Activated CD8-positive, alpha-beta memory T cell treated with anti-CD3 and anti-CD28 coated beads for 36 hours (primary cell): ENCODE data around the gene CPEB3. TPM values are rescaled to one million over a fixed set of nuclear protein-coding genes. Genes with fewer than 3 reads are reported as not detected.
"Not testable (repeated sequence)": the region's sequence is repeated elsewhere in the genome, so short reads cannot be mapped to it uniquely, and the experiment has no call there.

ENCODE experiments used
- CTCF ChIA-PET: fragments of 350-600 bp; sonication (Branson Sonifier 250); formaldehyde crosslinking; loops from one replicate; lab custom pipeline; 2021; ENCODE audit warnings: antibody characterized with exemption; lab: Charles Lee
- POLR2A ChIA-PET: fragments of 350-600 bp; sonication (Branson Sonifier 250); formaldehyde crosslinking; loops from one replicate; lab custom pipeline; 2021; ENCODE audit warnings: antibody characterized with exemption; lab: Charles Lee
- total RNA-seq, 2 experiments: library from RNA; stranded (reverse); gene quantifications; one replicate each; pipeline ENCODE4 v1.2.3, GENCODE V29; 2021

The CPEB3 gene
- total RNA-seq, 2 experiments from 2014 or later: 1.8 to 2.1 TPM

DNA sequence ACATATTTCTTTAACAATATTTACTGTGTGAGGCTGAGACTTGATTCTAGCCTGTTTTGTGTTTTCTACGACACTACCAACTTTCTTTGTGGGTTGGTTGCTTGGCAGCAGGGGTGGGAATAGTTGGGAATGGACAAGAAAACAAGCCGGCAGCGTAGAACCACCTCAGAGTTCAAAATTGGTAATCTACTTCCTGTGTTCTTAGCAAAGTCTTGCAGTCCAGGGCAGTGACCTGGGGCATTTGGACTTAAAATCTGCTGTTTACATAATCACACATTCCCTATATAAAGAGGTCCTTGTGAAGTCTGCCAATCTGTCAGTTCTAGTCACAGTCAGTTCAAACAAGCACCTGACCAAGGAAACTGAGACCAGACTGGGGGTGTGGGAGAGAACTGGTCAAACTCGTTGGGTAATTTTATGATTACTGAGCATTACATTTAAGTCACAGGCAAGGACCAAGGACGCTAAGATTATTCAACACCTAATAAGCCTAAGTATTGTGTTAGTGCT is 167.9 kb downstream of the CPEB3 start:
- ChIA-PET POLR2A (no interaction called here), CTCF (no interaction called here)

DNA sequence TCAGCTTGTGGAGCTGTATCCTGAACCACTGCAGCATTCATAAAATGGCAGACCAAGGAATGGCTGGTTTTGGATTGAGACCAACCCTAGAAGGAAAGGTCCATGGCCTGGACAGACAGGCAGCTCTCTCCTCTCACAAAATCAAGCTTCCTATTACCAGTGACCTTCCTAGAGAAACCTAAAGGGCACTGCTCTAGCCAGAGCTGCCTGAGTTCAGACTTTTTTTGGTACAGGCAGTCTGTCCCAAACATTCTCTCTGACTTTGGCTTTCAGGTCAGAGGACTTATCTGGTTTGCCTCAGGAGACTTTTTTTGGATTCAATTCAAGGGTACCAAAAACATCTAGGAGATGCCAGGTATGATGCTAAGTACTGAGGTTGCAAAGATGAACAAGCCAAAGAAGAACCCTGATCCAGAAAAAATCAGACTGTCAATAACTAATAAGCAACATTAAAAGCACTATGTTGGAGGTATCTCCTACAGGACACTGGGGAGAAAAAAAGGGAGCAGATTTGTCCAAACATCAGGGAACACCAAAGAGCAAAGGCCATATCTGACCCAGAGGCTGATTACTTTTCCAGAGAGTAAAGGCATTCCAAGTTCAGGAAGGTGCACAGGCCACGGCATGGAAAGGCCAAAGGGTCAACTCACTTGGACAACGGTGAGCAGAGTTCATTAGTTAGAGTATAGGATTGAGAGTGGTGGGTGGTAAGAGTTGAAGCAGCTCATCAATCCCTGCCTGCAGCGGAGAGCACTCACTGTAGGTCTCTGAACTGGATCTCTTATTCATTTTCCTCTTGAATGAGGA is 169.0 kb downstream of the CPEB3 start:
- ChIA-PET CTCF (interaction anchor here (0.7 kb wide), 1 partner anchor 92 kb away, joined by 3 read pairs; no protein-coding TSS in a partner anchor), POLR2A (no interaction called here)

DNA sequence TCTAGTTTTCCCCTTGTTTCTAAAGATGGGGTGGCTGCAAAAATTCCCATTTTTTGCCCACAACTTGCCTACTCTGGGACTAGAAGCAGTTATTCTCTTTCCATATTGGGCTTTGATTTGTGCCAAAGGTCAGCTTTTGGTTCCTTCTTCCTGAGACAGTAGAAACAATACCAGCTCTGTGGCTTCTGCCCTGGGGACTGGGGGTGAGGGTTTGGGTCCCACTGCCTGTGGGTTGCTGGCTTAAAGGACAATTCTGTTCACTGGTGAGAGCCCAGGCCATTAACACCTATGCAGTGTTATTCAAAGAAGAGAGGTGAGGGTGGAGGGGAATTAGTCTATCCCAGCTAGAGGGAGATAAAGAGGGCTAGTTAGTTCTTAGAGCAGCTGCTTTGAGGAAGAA is 171.5 kb downstream of the CPEB3 start:
- CTCF ChIA-PET: no interaction called here
- POLR2A ChIA-PET: no interaction called here

DNA sequence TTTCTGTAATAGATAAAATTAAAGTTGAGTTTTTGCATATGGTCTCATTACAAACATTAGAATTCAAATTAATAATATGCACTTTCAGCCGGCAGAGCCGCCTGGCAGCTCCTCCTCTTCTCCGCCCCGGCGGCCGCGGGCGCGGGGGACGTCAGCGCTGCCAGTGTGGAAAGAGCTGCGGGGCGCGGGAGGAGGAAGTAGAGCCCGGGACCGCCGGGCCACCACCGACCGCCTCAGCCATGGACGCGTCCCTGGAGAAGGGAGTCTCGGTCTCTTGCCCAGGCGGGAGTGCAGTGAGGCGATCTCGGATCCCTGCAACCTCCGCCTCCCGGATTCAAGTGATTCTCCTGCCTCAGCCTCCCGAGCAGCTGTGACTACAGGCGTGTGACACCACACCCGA is 176.0 kb downstream of the CPEB3 start:
- POLR2A ChIA-PET, CTCF ChIA-PET: not testable (repeated sequence)

DNA sequence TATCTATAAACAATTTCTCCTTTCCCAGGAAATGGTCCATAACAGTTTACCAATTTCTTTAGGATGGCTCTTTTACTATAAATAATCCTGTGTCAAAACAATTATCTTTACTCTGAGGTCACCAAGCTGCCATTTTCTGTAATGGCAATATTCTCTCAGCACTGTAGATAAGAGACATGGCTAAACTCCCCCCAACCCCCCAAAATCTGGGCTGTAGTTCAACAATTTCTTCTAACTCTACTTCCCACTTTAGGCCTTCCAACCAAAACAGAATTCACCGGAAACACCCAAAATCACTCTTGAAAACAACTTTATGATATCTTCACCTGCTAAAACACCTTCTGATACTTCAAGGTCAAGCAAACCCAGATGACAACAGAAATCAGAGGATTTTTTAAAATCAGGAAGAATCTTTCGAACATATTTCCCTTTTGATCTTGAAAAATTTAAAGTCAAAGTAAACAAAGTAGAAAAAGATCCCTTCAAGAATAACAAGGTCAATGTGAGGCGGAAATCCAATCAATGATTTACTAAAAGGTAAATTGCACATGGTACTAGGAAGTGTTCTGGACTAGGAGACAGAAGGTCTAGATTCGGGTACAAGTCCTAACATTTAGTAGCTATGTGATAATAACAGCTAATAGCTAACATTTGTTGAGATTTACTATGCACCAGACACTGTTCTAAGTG is 176.8 kb downstream of the CPEB3 start:
- CTCF ChIA-PET: no interaction called here
- POLR2A ChIA-PET: no interaction called here

DNA sequence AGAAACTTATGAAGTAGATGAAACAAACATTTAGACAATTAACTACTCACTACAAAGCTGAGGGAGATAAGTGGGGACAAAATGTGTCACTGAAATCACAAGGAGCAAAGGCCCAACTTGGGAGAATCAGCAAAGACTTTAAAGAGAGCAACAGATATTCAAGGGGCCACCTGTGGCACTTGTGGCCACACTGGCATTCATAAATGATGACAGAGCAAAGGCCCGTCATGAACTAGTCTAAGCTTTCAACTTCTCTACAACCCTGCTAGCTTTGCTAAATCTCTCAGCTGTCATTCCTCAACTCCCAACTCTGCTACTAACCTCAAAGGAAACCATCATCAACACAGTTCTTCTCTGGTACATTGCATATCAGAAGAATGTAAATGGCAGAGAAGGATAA is 178.4 kb downstream of the CPEB3 start:
- ChIA-PET POLR2A (no interaction called here), CTCF (no interaction called here)

DNA sequence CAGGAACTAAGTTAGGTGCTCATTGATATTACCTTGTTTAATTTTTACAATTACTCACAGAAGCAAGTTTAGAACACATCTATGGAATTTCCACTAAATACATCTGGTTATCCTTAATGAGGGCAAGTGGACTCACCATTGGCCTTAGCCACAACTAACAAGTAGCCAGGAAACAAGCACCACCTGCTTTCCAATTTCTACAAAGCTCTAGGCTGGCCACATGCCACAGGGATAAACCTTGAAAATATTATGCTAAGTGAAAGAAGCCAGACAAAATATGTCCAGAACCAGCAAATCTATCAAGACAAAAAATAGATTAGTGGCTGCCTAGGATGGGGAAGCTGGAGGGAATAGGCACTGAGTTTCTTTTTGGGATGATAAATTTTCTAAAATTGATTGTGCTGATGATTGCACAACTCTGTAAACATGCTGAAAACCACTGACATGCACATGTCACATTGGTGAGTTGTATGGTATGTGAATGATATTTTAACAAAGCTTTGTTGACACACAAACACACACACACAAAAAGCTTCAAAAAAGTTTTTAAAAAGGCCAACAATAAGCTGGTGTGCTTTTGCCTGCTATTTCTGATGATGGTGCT is 179.4 kb downstream of the CPEB3 start:
- POLR2A ChIA-PET: no interaction called here
- CTCF ChIA-PET: interaction anchor here (0.7 kb wide), 1 partner anchor 148 kb away, joined by 5 read pairs; no protein-coding TSS in a partner anchor

DNA sequence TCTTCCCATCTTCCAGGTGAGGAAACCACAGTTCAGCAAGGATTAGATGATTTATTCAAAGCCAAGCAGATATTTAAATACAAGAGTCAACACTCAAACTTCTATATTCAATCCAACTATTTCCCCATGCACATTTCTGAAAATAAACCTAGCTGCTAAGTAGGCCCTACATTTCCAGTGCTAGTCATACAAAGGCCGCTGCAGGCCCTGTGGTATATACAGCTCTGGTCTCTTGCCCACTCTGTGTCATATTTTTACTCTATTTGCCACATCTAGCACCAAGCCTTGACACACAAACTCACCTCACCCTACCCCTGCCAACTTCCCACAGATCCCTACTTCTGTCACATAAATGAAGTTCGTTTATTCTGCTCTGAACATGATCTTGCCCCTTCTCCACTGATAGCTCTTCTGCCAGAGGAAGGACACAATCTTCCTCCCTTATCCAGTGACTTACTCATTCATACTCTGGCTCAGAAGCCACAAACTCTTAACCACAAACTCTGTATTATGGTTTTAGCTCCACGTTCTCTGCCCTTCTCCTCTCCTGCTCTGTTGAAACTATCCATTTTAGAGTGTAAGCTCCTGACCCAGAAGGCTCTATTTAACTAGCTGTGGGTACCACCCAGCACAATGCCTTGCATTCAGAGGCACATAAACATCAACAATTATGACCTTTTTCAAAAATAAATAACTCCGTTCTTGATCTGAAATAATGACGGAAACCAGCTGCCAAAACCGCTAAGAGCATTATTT is 180.7 kb downstream of the CPEB3 start:
- POLR2A ChIA-PET: no interaction called here
- CTCF ChIA-PET: no interaction called here

DNA sequence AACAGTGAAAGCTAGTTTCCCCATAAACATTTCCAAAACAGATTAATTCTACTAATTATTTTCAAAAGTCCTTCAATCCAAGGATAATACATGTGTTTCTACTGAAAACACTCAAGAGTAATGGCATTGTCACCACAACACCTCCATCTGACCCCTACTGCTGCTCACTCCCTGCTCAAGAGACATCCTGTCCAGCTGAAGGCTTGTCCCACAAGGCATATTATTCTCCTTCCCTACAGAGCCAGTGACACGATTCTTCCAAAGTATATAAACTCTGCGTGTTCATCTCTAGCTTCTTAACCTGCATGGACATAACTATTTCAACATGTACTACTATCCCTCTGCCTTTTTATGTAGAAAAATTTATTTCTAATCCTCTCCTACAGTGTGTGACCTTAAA is 182.1 kb downstream of the CPEB3 start:
- CTCF ChIA-PET: interaction anchor here (1.2 kb wide), 1 partner anchor 8 kb away, joined by 3 read pairs; no protein-coding TSS in a partner anchor

DNA sequence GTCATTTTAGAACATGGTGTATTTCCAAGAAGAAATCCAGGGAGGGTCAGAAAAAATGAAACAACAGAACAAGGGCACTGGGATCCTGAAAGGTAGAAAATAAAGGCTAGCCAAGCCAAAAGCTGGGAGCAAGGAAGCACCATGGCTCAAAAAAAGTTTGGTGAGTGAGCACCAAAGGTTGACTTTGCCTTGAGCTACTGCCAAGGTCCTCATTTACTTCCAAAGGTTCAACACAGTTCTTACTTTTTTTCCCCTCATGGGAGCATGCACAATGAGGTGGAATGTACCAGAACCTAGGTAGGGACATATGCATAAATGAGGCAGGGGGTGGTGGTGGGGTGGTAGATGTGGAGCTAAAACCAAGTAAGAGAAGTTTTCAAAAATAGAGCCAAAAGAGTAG is 182.8 kb downstream of the CPEB3 start:
- CTCF ChIA-PET: no interaction called here
- POLR2A ChIA-PET: no interaction called here

More for the DNA sequence above, 182.1 kb downstream of the CPEB3 start:
- POLR2A ChIA-PET: interaction anchor here (0.5 kb wide), 1 partner anchor 73 kb away, joined by 4 read pairs; no protein-coding TSS in a partner anchor

DNA sequence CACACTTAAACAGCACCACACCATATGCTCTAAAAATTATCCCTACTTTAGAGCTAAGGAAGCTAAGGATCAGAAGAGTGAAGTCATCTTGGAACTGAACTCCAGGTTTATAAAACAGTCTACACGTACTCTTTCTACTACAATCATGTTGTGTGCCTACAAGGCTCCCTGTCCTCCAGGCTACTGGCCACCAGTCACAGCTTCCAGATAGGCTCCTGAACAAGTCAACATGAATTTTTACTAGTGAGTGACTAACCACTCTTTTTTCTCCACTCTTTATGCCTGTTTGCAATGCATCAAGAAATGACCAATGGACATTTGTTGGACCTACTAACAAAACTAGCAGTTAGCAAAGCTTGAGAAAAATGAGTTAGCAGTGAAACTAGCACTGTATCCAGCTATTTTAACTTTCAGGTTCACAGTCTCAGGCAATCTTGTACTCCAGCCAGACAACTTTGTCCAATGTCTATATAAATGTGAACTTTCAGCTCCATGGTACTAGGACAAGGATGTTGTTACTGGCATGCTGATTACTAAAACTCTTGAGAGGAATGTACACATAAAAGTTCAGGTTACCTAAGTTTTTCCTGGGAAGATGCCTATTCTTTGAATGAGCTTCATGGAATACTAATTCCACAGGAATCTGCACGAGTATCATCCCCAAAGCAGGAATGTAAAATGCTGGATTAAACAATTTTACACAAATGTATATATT is 187.3 kb downstream of the CPEB3 start:
- CTCF ChIA-PET: no interaction called here
- POLR2A ChIA-PET: interaction anchor here (0.6 kb wide), 1 partner anchor 90 kb away, joined by 4 read pairs; no protein-coding TSS in a partner anchor

DNA sequence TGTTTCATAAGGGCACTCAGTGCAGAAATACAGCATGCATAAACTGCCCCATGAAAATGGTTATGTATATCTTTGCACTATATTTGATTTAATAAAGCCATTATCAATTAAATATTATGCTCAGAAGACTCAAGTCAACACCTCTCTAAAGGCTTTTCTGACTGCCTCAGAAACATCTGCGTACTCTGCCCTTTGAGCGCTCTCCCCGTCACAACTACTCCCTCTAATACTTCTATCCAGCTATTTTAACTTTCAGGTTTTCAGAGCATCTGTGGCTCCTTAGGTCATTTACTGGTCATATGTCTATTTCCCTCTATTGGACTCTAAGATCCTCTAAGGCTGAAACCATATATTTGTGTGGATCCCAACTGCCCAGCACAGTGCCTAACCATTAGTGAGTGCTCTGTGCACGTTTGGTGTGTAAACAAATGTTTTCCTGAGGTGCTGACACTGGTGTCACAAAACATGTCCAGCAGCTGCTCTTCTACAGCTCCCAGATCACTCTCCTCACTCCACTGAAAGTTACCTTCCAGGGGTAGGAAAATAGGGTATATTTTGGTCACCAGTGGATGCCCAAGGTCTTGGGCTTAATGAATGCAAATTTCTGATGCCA is 188.2 kb downstream of the CPEB3 start:
- ChIA-PET CTCF (interaction anchor here (1.2 kb wide), 1 partner anchor 804 kb away, joined by 3 read pairs; no protein-coding TSS in a partner anchor), POLR2A (no interaction called here)

DNA sequence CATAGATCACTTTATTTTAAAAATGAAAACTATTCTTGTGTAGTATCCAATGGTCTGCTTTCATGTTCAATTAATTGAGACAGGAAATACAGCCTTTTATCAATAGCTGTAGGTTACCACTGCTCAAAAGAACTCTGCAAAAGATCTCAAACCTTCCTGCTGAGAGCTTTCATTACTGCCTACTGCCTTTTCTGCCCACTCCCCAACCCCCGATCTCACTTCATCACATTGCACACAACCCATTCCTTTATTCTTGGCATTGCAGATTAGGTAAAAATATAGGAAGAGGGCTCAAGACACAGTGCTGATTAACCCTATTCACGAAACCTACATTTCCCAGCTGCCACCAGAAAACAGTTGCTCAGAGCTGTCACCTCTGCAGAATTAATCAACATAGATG is 195.9 kb downstream of the CPEB3 start:
- CTCF ChIA-PET: no interaction called here

DNA sequence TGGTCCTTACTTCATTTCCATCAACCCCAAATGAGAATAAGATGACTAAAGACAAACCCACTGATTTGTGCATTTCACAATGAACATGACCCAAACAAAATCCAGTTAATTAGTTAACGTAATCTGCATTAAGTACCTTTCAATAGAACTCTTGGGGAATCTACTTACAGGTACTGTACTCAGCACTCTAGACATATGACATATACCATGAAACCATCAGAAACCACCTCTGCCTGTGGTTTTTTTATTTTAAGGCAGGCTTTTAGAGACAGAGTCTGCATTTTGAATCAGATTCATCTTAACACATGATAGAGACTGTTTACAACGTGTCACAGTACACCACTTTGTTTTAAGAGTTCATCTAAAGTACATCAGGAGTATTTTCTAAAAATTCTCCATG is 198.9 kb downstream of the CPEB3 start:
- ChIA-PET CTCF (interaction anchor here (1.1 kb wide), 1 partner anchor 343 kb away, joined by 3 read pairs; no protein-coding TSS in a partner anchor), POLR2A (no interaction called here)

More for the DNA sequence above, 195.9 kb downstream of the CPEB3 start:
- POLR2A ChIA-PET: no interaction called here

DNA sequence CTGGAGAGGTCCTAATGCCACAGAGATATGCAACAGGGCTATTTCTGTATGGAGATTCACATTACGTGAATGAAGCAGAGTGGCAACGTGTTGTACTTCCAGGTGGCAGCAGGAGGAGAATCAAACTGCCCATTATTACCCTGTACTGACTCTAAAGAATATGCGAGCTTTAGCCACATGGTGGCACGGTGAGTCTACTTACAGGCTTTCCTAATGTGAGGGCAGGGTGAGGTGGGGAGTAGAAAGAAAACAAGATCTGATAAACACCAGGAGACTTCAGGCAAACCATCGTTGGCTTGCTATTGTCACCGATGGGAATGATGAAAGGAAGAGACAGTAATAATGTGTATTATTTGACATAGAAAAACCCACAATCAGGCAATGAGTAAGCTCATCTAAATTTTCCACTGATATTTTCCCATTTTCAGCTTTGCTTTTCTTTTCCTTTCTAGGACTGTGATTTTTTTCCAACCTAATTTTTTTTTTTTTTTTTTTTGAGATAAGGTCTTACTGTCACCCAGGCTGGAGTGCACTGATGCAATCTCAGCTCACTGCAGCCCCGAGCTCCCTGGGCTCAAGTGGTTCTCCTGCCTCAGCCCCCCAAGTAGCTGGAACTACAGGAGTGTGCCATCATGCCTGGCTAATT is 203.0 kb downstream of the CPEB3 start:
- ChIA-PET POLR2A (interaction anchor here (0.7 kb wide), 1 partner anchor 13 kb away, joined by 6 read pairs; no protein-coding TSS in a partner anchor), CTCF (interaction anchor here (0.7 to 1.8 kb wide), 9 partner anchors 11 to 400 kb away, joined by 3 to 6 read pairs (median 4); no protein-coding TSS in a partner anchor)

DNA sequence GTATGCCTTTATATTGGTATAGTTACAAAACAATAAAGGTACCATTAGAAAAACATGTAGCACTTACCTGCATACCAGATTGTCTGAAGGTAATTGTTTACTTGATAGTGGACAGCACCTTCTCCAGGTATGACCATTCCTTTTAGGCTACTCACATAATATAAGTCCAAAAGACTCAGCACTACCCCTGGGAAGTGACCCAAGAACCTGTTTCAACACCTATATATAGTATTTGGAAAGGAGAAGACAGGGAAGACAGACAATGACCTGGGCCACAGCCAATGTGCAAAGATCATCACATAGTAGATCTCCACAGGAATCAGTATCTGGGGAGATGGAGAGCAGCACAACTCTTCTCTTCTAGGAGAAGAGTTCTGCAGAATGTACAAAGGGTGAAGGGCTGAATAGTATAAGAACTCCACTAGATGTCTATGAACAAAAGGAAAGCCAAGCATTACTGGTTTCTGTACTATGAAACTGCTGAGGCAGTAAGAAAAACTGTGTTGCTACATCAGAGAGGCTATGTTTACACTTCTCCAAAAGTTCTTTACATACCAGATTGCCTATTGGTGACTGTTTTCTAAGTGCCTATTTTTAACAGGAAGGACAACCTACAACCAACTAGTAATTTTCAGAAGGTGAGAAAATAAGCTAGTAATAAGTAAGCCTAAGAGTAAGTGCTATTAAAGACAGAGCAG is 208.1 kb downstream of the CPEB3 start:
- CTCF ChIA-PET: no interaction called here
- POLR2A ChIA-PET: no interaction called here

DNA sequence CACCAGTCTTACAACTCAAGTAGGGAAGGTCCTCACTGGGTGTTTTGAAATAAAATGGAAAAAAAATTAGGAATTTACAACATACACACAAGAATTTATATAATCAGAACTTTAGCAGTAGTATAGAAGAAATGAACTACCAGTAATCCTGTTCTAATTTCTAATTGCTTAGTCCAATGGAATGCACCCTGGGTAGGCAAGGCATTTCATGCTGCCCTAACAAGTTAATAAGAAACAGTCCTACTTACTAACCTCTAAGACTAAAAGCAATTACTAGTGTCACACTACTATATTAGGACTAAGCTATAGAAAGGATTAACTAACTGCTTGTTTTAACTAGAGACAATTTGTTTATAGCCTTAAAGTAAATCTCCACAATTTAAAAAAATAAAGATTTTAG is 209.2 kb downstream of the CPEB3 start:
- CTCF ChIA-PET: no interaction called here
- POLR2A ChIA-PET: no interaction called here
